GM21526 (cell line): ENCODE results near the gene FHIT.

Experiments
- ATAC-seq: cut with Tn5 transposase; IDR thresholded peaks from one replicate; pipeline ENCODE4 v1.9.1; 2021; ENCODE audit warnings: moderate library complexity; ENCODE audit not compliant: unreplicated experiment, low FRiP score

The FHIT gene

DNA sequence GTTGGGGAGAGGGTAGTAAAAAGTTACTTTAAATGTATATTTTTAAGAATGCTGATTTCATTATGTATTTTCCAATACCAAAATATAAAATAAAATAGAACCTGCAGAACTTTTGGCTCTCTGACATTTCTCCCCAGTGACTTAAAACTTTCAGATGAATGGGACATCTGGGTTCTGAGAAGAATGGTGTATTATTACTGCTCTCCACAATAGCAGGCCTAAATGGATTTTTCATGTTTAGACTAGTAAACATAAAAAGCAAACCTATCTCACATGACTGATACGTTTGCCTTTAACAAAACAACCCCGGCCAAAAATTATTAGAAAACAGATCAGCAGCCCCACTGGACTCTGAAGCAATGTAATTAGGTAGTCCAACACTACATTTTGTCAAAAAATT, 73.8 kb downstream of the FHIT start:
- no peak for ATAC-seq

DNA sequence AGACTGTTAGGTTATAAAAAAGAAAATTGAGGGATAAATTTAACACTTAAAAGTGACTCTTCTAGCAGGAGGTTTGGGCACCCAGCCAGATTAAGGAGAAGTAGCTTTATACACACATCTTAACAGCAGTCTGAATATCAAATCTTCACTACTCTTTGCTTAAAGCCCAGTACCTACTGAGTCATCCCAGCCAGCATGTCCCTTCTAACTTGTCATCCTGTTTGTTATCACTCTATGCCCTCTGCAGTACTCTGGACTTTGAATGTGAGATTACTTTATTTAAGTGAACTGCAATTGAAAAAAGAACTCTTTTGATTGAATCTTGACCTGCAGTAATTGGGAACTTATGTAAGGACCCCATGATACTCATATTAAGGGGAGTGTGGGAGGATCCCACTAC, 77.6 kb downstream of the FHIT start:
- ATAC-seq, result no peak

DNA sequence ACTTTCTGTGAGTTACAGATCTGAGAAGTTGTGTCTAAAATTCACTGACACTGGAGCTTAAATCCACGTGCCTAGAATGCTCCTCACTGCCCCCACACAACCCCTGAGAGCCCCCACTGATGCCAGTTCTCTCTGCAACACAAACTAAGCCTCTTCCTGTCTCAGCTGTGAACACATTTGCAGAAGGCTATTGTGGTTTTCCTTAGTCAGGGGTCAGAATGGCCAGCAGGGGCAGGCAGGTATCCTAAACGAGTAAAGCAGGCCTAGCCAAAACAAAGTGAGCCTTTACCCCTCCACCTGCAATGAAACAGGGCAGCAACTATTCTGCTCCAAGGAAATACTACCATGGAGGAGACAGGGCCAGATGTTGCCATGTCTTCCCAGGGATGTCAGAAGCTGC, 78.6 kb downstream of the FHIT start:
- ATAC-seq, result no peak

DNA sequence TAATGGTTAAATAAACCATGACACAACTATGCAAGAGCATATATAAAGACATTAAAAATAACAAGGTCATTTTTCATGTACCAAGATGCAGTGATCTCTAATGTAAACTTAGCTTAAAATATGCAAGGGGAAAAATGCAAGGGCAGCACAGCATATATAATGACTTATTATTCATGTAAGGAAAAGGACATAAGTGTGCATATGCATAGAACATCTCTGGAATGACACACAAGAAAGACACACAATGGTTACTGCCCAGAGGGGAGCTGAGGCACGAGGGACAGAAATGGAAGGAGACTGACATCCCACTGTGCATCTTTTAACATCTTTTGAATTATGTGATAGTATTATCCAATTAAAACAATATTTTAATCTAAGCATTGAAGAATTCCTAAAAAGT, 79.0 kb downstream of the FHIT start:
- ATAC-seq, result no peak

DNA sequence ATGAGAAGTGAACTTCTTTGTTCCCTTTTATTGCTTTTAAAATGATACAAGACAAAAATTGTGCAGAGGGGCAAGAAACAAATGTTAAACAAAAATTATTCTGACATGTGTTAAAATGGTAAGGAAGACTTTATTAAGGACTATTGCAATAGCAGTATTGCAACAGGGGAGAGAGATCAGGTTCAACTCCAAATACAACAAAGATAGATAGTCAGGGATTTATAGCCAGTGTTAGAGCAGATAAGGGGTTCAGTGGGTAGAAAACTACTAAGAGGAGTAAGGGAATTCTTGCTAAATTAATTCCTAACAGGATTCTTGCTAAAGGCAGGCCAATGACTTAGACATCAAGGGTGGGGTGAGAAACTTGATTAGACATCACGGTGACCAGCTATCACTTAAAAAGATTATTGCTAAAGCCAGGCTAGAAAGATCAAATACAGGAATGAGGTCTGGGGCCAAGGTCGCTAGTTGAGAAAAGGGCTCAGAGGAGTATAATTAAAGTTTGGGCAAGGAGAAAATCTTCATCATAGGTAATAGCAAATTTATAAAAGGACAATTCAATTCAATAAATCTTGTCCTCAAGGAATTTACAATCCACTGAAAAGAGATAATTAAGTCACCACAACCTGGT, 81.5 kb downstream of the FHIT start:
- ATAC-seq, result no peak

DNA sequence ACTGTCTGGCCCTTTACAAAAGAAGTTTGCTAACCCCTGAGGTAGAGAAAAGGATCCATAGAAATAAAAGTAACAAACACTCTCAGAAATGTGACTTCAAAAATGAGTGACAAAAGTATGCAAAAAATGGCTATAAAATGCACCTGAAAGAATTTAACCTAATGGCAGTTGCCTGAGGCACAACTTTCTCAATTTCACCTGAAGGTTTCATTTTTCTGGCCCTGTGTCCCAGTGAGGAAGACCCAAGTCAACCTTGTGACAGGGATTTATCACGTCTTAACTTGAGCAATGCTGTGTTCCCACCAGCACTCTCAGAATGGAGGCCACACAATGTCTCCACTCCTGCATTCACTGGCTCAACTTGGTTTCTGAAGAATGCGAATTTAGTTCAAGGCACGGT, 83.0 kb downstream of the FHIT start:
- no peak for ATAC-seq

DNA sequence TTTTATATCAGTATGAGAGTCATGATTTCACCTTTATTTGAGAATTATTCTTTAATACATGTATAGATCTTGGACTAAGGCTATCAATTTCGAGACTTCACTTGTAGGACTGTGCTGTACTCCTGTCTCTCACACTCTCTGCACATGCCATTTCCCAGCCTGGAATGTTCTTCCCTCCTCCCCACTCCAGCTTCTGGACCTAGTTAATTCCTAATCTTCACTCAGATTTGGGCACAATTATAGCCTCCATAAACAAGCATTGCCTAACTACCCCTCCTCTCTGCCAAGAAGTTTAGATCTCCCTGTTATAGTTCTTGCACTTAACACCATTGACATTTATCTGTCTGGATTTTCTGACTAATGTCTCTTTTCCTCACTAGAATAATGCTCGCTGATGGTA, 88.3 kb downstream of the FHIT start:
- ATAC-seq, result no peak

DNA sequence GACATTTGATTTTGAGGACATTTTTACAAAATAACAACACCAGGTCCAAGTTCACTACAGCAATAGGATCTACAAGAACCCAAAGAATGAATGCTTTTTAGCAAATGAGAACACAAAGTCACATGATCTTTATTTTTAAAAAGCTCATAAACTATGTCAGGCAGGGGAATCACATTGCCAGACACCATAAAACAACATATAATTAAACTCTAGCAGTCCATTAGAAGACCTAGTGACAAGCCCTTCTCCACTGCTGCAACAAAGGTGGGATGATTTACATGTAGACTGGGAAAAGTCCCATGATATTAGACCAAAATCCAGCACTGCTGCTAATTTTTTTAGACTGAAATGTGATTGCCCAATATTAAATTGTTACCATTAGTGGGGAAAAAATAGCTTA, 92.6 kb downstream of the FHIT start:
- no peak for ATAC-seq

DNA sequence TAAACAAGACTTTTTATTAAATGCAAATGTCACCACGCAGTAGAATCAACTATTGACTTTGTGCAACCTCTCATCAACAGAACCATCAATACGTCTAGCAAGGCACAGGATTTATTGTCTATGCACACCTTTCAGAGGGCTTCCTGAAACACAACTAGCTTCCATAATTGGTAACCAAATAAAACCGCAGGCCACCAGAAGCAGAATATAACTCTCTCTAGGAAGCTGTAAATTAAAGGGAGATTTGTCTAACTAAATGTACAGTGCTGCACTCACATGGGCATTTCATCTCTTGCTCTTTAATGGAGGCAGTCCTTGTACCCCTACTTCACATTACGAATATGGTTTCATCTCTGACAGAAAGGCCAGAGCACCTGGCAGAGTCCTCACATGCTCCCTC, 93.0 kb downstream of the FHIT start:
- ATAC-seq, result no peak

DNA sequence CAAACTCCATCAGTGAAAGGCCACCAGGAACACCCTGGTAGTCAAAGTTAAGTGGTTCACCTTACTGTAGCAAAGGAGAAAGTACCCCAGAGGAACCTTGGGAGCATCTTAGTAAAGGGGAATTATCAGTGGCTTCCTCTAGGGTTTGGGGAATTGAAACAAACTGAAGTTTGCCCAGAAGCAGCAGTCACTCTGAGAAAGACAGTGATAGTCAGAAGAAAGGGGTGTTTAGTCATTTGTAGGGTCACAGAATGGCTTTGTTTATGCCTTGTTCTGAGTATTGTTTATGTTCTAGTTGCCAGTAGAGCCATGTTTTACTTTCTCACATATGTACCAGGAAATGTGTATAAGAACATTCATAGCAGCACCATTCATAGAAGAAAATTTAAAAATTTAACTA, 93.8 kb downstream of the FHIT start:
- peak; percentile 58 for ATAC-seq

DNA sequence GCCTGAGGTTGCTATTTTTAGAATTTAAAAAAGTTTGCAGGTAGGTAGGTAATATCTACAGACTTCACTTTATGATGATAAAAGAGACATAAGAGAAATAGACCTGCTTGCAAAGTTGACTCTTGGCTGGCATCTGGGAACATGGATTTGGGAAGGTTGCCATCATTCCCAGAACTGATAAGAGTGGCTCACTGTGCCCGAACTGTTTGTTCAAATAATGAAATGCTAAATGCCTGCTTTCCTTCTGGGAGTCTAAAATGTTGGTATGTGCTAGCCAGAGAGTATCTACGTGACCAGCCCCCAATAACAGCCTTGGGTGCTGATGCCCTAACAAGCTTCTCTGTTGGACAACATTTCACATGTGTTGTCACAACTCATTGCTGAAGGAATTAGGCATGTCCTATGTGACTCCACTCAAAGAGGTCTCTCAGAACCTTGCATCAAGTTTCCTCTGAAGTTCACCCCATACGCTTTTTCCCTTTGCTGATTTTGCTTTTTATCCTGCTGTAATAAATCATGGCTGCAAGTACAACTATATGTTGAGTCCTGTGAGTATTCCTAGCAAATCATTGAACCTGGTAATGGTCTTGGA, 95.5 kb downstream of the FHIT start:
- ATAC-seq, result no peak

DNA sequence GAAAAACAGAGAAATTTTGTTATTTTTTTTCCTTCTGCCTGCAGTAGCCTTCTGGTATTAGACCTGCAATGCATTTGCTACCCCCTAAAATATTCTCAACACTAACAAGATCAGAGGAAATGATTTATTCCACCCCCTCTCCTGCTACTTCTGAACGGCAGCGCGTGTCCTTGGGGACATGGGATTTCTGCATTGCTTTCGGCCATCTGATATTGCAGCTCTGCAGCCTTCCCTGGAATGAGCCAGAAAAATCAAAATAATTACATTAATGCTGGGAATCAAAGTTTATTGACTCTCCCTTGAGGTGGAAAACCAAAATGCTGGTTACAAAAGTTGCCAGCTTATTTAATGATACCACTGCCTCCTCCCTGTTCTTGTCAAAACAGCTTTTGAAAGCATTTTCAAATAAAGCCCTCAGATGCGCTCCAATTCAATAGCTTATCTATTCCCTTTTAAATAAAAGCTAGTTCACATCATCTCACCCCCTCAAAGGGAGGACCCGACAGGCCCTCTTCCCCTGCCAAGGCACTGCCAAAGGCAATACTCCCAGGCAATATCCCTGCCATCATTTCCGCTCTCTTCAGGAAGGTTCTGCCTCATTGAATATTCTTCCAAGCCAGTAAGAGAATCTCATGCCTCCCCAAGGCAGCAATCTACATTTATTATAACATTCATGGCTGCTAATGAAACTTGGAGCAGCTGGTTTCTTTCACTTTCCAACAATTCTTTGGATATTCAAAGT, 96.6 kb downstream of the FHIT start:
- ATAC-seq, result no peak

DNA sequence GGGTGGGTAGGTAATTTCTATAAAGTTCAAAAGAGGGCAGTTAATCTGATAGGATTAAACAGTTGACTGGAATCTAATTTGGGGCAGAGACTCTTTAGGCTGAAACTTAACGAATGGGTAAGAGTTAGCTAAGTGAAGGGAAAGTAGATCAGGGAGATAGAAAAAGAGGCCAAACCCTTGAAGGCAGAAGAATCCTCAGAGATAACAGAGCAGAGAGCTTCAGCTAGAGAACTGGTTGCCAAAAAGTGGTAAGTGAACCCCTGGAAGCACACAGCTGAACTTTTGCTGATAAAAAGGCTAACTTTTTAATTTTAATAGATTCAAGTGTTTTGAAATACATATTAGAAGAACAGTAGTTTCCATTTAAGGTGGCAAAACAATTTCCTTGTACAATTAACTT, 99.2 kb downstream of the FHIT start:
- no peak for ATAC-seq

DNA sequence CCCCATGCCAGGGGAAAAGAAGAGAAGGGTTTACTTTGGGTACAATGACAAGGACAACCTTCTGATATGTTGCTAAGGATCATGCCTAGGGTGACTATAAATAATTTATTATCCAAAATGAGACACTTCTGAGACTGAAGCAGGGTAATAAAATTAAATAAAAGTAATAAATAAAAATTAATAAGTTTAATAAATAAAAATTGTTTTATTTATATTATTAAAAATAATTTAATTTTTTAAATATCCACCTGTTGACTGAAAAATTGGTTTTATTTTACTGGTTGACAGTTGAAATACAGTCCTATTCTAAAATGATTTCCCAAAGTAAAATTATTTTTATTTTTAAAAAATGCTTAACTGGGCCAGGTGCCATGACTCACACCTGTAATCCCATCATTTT, 102.0 kb downstream of the FHIT start:
- ATAC-seq, result no peak

DNA sequence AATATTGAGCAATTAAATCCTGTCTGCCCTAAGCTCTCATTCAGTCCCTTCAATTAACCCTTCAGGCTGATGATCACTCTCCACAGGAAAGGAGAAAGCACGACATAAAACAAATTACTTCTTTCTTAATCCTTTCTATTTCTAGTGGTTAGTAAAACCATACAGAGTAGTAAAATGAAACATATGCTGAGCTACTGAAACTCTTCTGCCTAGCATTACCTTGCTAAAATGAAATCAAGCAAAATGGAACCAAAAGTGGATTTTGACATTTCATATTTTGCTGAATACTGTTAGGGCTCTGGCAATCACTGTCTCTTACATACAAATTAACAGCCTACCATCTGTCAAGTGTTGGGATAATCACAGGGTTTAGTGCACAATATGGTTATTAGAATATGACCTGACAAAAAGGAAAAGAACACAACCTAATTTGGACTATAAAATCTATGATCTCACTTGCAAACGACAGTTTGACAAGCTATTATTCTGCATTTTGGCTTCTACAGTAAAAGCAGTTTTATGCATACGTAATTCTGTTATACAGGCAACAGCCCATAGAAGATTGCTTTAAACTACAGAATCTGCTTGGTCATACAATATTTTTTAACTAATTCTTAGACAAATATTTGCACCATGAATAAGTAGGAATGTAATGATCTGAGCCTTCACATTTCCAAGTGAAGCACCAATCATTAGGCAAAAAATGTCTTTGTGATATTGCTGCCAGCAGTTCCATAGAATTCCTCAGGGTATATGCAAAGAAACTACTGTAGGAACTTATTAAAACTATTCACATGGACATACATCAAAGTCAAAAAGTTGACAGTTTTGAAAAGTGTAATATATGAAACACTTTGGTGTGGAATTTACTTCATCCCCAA, 105.0 kb downstream of the FHIT start:
- no peak for ATAC-seq

DNA sequence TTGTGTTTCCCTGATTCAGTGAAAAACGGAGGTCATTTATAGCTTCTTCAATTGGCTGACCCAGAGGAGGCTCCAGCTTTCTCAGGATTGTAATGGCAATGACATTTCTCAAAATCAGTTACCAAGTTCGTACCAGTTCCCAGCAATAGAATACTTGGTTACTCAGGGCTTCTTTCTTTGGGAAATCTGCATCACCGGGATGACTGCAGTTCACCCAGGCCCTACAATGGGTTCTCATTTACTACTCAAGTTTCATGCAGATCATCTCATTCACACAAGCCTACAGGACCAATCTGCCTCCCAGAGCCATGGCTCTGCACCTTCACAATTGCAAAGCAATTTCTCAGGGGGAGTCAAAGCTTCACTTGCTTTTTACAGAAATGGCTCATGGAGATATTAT, 109.6 kb downstream of the FHIT start:
- ATAC-seq, result no peak

DNA sequence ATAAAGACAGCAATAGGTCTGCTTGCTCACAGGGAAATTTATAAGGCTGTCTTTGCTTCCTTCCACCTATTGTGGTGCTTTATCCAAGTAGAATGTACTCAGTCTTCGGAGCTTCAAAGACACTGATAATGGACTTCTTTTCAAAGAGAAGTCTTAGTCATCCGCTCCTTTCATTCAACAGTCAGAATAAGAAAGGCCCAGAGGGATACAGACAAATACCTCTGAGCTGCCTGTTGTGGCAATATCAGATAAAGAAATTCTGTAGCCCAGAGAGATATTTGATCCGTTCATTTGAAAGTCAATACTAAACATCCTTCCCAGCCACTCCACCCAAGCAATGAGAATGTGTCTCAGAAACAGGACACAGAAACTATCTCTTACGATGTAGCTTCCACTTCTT, 110.0 kb downstream of the FHIT start:
- ATAC-seq, result no peak

DNA sequence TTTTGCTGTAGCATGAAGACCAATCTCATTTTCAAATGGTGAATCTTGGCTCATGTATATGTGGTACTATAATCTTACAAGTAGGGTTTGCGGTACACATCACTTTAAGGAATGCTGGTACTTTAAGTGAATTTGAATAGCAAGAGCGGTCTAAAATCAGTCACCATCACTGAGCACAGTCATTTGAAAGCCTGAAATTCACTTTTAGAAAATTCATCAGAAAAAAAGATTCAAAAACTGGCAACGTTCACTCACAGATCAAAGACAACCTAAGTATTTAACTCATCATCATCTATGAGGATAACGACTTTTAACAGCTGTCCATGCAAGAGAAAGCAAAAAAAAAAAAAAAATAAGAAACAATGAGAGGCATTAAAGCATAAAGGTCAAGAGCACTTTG, 111.6 kb downstream of the FHIT start:
- no peak for ATAC-seq

DNA sequence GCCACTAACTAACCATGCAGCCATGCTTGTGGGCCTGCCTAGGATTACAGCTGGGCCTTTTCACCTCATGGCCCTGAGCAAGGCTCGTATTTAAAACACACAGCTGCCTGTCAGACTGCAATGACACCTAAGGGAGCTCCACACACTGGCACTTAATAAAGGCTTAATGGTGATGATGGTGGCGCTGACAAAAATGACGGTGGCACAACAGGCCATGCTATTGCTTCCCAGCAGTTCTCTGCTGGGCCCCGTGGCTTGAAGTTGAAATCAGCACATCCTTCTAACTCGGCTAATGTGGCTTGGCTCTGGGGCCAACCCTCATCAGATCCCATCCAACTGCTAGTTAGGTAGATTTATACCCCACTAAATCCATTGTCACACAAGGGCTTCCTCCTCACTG, 112.9 kb downstream of the FHIT start:
- no peak for ATAC-seq

DNA sequence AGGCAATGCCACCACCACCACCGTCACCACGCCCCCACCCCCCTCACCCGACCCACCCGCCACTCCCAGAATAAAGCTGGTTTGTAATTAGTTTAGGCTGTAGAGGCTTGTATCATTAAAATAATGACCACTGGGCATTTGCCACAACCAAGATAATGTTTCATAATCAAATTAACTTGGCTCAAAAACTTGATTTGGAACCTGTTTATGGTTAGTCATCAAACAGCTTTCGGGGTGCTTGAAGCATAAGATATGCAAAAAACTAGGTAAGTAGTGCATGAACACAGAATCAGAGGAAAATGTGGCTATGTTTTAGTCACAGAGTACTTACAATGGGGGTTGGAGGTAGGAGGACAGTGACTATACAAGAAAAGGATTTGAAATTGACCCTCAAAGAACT, 115.1 kb downstream of the FHIT start:
- no peak for ATAC-seq

DNA sequence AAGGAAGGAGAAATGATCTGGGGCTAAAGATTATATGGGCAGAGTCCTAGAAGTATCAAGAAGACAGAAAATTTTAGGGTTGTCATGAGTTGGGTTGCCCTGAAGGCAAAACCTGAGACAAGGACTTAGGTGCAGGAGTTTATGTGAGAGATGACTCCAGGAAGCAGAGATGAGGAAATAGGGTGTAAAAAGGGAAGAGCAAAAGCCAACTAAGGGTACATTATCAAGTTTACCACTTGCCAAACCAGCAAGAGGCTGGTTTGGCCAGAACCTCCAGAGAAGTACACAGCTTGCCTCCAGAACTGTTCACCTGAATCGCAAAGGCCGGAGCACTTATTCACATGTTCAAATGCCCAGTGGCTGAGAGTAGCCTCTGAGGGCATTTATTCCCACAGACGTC, 116.7 kb downstream of the FHIT start:
- no peak for ATAC-seq
